Activated CD8-positive, alpha-beta memory T cell treated with anti-CD3 and anti-CD28 coated beads, Interleukin-2, amount 50 U/mL, for 4 hours (primary cell): ENCODE data around the gene CENPB.
"Not testable (repeated sequence)": the region's sequence is repeated elsewhere in the genome, so short reads cannot be mapped to it uniquely, and the experiment has no call there.

Experiments
- DNase-seq: peaks from one replicate; pipeline ENCODE4 v3.0.0-alpha.2; 2020

CENPB gene

GRCh38 chr20:3808544-3808943 is 22.0 kb upstream of the CENPB start:
- DNase-seq: no peak

- DNase-seq: no peak
Observed at GRCh38 chr20:3804781-3805180, 18.2 kb upstream of the CENPB start.

GRCh38 chr20:3804254-3804751 is 17.8 kb upstream of the CENPB start:
- DNase-seq: no peak

GRCh38 chr20:3803854-3804253 is 17.3 kb upstream of the CENPB start:
- DNase-seq: no peak

GRCh38 chr20:3803289-3803688 is 16.7 kb upstream of the CENPB start:
- DNase-seq: no peak

GRCh38 chr20:3802524-3803239 is 16.1 kb upstream of the CENPB start:
- no peak for DNase-seq

GRCh38 chr20:3801846-3802245 is 15.3 kb upstream of the CENPB start:
- no peak for DNase-seq

- no peak for DNase-seq
Observed at GRCh38 chr20:3801299-3801698, 14.8 kb upstream of the CENPB start.

- no peak for DNase-seq
Observed at GRCh38 chr20:3800878-3801260, 14.3 kb upstream of the CENPB start.

- no peak for DNase-seq
Observed at GRCh38 chr20:3800256-3800877, 13.8 kb upstream of the CENPB start.

- no peak for DNase-seq
Observed at GRCh38 chr20:3798908-3799248, 12.3 kb upstream of the CENPB start.

GRCh38 chr20:3798373-3798768 is 11.8 kb upstream of the CENPB start:
- no peak for DNase-seq

GRCh38 chr20:3797592-3798372 is 11.2 kb upstream of the CENPB start:
- no peak for DNase-seq

- DNase-seq: no peak
Observed at GRCh38 chr20:3797226-3797545, 10.6 kb upstream of the CENPB start.

- no peak for DNase-seq
Observed at GRCh38 chr20:3796477-3797225, 10.1 kb upstream of the CENPB start.

GRCh38 chr20:3795511-3796468 is 9.2 kb upstream of the CENPB start, which contains the start of gene CDC25B:
CDC25B (plus strand) TSS chr20:3796310; CDS start chr20:3796532, 222 bp downstream.
- DNase-seq: peak; percentile 89

- no peak for DNase-seq
Observed at GRCh38 chr20:3794701-3795420, 8.3 kb upstream of the CENPB start.

GRCh38 chr20:3794168-3794567 is 7.6 kb upstream of the CENPB start:
- DNase-seq: not testable (repeated sequence)

- not testable (repeated sequence) for DNase-seq
Observed at GRCh38 chr20:3789201-3789600, 2.7 kb upstream of the CENPB start.

- DNase-seq: no peak
Observed at GRCh38 chr20:3788685-3789155, 2.2 kb upstream of the CENPB start.
